ENCODE measurements around the gene PPP1R36.

PPP1R36 gene

DNA sequence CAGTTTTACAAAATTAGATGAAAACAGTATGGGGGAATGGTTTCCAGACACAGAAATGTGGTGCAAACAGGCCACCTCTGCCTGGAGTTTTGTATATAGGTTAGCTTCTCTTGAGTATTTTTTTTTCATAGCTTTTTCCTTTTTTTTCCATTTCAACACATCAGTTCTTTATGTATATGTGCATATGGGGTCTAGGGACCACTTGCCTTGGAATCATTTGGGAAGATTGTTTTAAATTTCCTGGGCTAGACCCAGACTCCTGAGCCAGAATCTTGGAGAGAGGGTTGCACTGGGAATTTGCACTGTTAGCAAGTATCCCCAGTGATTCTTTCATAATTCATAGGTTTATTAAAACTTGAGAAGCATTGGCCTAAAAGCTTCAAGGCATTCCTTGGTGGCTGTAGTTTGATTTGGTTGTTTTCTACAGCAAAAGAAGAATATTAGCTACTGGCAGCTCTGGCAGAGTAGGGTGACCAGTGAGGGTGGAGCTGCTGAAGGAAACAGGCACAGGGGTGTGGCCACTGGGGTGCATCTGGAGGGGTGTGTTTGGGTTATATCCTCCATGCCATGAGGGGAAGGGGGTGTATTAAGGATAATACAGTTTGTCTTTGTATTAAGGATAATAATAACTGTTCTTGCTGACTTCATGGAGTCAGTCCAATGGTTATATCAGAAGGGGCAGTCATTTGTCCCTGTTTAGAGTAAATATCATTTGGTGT, 22.8 kb downstream of the PPP1R36 start:
- TF ChIP-seq, protein P1, sequence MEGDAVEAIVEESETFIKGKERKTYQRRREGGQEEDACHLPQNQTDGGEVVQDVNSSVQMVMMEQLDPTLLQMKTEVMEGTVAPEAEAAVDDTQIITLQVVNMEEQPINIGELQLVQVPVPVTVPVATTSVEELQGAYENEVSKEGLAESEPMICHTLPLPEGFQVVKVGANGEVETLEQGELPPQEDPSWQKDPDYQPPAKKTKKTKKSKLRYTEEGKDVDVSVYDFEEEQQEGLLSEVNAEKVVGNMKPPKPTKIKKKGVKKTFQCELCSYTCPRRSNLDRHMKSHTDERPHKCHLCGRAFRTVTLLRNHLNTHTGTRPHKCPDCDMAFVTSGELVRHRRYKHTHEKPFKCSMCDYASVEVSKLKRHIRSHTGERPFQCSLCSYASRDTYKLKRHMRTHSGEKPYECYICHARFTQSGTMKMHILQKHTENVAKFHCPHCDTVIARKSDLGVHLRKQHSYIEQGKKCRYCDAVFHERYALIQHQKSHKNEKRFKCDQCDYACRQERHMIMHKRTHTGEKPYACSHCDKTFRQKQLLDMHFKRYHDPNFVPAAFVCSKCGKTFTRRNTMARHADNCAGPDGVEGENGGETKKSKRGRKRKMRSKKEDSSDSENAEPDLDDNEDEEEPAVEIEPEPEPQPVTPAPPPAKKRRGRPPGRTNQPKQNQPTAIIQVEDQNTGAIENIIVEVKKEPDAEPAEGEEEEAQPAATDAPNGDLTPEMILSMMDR (IDR thresholded peaks at IDR 0.05) = no peak
- no peak for TF ChIP-seq ZFX (IDR thresholded peaks at IDR 0.05; ENCODE audit: borderline replicate concordance)
- no peak overlapping the region for H3K27ac ChIP-seq

GRCh38 chr14:64573109-64573508, 23.3 kb downstream of the PPP1R36 start:
- TF ChIP-seq, protein P1 (IDR thresholded peaks at IDR 0.05) = no peak
- no peak for TF ChIP-seq ZFX (IDR thresholded peaks at IDR 0.05; ENCODE audit: borderline replicate concordance)
- no peak overlapping the region for H3K27ac ChIP-seq

DNA sequence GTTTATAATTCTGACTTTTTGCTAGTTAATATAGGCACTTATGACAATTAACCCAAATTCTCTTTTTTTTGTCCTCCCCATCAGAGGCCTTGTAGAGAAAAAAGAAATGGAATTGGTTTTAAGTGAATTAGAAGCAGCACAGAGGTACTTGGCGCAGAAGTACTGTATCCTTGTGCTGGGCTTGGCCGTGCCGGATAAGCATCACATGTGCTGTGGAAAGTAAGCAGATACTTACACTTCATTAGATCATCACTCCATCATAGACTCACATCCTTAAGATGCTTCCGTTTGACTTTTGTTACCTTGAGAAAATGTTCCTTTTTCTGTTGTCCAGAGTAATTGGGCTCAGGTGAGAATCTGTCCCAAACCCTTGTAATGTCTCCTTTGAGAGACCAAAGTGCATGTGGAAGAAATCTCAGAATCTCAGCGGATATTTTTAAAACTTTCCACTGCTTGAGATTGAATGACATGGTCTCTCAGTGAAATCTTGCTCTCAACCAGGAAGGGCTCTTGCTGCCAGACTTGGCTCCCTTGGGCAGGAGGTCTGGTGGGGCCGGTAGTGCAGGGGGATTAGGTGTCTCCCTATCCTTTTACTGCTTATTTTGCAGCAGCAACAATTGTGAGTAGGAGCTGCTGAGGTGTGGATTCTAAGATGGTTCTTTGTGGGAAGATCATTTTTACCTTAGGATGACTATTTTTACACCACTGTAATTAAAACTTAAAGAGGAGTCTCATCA, 24.8 kb downstream of the PPP1R36 start:
- no peak for TF ChIP-seq ZFX (IDR thresholded peaks at IDR 0.05; ENCODE audit: borderline replicate concordance)
- TF ChIP-seq, protein P1 (IDR thresholded peaks at IDR 0.05) = no peak
- no peak overlapping the region for H3K27ac ChIP-seq

GRCh38 chr14:64577211-64577610, 27.4 kb downstream of the PPP1R36 start:
- TF ChIP-seq, protein P1 (IDR thresholded peaks at IDR 0.05) = no peak
- H3K27ac ChIP-seq = no peak overlapping the region

DNA sequence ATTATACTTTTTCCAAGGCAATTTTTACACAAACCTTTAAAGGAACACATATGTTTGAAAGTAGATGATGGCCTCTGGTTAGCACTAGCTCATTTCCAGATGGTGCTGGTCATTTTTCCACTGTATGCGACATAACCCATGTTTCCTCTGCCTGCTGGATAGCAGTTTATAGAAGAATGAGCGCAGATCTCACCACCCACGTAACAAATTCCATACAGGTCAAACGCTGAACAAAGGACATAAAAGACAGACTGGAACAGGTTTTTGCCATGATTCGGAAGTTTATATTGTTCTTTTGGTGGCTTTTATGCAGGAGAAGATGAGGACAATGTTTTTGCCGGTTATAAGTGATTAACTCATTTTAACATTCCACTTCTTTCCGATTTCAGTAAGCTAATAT, 30.7 kb downstream of the PPP1R36 start:
- TF ChIP-seq, protein P1 (IDR thresholded peaks at IDR 0.05) = no peak
- TF ChIP-seq ZFX (IDR thresholded peaks at IDR 0.05; ENCODE audit: borderline replicate concordance) = no peak
- H3K27ac ChIP-seq = no peak overlapping the region

GRCh38 chr14:64581363-64581762, 31.6 kb downstream of the PPP1R36 start:
- TF ChIP-seq ZFX (IDR thresholded peaks at IDR 0.05; ENCODE audit: borderline replicate concordance) = no peak
- H3K27ac ChIP-seq = no peak overlapping the region

GRCh38 chr14:64581817-64582216, 32.1 kb downstream of the PPP1R36 start:
- H3K27ac ChIP-seq = no peak overlapping the region

More at GRCh38 chr14:64581817-64582216, 32.1 kb downstream of the PPP1R36 start:
- TF ChIP-seq ZFX (IDR thresholded peaks at IDR 0.05; ENCODE audit: borderline replicate concordance) = no peak
- TF ChIP-seq, protein P1 (IDR thresholded peaks at IDR 0.05) = no peak
